Activated effector memory CD4-positive, alpha-beta T cell treated with anti-CD3 and anti-CD28 coated beads, Interleukin-2, amount 50 U/mL, for 16 hours (primary cell): Measurements from ENCODE around the gene PTPN4.

Experiments
- DNase-seq: peaks from one replicate; pipeline ENCODE4 v3.0.0-alpha.2; 2020

PTPN4 gene

DNA sequence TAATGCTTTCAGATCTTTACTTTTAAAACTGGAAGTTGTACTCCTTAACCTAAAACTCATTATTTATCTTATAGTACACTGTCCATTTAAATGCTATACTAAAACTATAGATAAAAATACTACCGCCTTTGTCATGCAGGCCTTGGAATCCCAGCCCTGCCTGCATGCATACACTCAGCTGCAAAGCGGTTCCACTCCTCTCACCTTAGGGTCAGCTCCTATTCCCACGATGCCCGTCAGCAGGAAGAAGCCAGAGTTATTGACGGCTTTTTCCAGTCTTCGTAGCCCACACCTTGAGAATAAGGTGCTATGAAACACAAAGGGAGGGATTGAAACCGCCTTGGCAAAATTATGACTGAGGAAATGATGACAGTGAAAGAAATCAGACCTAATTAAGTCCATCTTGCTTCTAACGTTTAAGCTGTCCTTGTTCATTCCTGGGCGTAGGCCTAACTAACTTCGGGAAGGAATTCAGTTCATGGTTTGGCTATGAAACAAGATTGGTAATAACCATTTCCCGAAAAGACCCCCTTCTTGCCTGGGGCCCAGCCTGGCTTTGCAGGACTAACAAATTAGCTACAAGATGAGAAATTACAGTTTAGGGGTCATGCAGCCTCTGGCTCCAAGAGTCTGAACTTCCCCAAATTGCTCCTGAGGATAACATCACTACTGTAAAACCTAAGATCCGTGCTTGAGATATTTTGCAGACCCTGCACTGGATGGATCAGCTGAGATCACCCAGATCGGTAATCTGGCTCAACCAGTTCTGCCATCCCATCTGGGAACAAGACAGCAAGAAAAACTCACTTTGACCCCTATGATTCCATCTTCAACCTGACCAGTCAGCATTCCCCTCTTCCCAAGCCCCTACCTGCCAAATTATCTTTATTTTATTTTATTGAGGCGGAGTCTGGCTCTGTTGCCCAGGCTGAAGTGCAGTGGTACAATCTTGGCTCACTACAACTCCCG lies 270.2 kb downstream of the PTPN4 start:
- DNase-seq = no peak

DNA sequence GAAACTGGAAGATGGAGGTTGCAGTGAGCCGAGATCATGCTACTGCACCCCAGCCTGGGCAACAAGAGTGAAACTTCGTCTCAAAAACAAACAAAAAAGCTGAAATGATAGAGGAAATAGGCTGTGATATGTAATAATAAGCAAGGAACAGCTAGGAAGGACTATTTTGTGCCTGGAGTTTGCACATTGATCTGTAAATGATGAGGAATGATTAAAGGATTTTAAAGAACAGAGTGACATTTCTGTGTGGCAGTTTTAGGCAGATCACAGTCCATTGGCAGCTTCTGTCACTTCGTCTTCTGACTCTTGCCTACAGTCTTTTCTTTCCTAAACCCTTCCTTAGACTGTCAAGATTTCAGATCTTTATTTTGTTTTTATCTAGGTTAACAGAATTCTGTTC lies 272.6 kb downstream of the PTPN4 start:
- DNase-seq = no peak
